NCI-H524 treated with DMSO at 0.1 percent for 48 hours (cell line): Measurements from ENCODE around the gene KCNG4.

Experiments
- DNase-seq: peaks from one replicate; lab custom pipeline; 2025; lab: John Stamatoyannopoulos, UW

Gene KCNG4

DNA sequence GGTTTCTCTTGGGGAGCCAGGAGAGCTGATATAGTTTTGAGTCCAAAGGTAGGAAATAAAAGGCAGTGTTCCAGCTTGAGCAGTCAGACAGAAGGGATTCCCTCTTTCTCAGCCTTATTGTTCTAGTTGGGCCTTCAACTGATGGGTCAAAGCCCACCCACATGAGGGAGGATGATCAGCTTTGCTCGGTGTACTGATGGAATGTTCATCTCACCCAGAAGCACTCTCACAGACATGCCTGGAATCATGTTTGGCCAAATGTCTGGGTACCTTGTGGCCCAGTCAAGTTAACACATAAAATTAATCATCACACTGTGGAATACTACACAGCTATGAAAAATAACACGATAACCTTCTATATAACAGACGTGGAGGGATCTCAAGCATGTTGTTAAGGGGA lies 23.1 kb upstream of the KCNG4 start:
- DNase-seq: no peak

- no peak for DNase-seq
These were observed 22.2 kb upstream of the KCNG4 start for GRCh38 chr16:84262031-84262430.

DNA sequence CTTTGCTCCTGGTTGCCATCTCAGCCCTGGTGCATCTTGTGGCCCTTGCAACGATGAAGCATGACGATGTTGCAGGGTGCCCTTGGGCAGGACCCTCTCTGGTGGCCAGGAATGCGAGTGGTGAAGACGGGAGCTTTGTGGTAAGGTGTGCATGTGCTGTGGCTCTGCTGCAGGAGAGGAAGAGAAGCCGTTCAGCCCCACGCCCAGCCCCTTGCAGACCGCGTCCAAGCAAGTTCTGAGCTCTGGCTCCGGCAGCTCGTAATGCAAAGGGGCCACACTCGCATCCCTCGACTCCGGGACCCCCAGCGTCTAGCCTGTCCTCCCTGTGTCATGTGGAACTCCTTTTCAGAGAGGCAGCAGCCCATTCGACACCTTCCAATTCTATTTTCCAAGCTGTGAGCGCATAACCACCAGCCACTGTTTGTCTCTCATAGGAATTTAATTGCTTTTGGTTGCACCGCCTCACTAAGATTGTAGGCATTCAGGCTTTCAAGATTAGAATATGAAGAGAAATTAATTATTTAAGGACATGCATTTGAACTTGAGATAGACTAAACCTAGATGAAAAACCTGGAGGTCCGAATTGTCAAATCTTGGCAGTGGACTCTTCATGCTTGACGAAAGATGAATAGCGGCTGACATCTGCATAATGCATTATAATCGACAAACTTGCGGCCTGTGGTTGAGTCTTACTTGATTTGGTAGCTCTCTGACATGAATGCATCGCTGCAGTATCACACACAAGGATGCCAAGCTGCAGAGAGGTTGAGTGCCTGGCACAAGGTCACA lies 21.1 kb upstream of the KCNG4 start:
- no peak for DNase-seq

- no peak for DNase-seq
These were observed 19.9 kb upstream of the KCNG4 start for GRCh38 chr16:84259691-84260090.

GRCh38 chr16:84258266-84258665 lies 18.5 kb upstream of the KCNG4 start:
- no peak for DNase-seq

DNA sequence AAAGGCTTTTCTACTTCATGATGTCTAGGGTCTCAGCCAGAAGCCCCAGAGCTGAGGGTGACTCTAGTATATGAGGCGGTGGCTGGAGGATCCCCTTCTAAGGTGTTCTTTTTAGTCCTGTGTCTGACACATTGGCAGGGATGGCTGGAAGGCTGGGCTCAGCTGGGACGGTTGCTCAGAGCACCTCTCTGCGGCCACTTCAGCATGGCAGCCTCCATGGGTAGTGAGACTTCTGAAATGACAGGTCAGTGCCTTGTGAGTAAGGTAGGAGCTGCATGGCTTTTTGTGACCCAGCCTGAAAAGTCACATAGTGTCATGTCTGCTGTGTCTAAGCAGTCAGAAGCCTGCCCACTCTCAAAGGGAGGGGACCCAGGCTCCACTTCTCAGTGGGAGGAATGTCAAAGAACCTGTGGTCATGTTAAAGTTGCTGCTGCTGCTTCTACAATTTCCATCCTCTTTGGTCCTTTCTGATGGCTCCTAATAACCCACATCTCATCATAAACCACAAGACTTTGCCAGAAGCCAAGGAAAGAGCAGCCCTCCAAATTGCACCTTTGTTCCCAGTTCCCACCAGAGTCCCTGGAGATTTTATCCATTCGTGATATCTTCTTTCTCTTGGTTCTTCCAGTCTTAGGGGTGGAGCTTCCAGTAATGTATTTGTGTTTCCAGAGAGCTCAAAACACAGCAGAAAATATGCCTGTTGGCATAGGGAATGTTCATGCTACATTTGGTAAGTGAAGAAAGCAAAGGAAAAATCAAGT lies 15.4 kb upstream of the KCNG4 start:
- DNase-seq: no peak

DNA sequence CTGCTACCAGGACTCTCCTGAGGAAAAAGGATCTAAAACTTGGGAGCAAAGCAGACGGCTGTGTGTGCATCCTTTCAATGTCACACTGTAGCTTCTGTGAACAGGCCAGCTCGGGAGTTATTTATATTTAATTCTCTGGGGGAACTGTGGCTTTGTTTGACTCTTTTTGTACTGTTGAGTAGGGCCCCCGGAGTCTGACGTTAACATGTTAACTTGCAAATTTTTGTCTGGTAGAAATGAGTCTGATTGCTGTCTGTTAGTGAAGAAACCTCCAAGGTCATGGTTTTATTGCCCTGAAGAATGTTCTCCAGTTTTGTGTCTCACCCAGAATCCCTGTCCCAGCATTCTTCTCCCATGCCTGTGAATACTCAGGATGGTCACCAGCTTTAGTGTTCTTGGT lies 14.2 kb upstream of the KCNG4 start:
- DNase-seq: no peak

DNA sequence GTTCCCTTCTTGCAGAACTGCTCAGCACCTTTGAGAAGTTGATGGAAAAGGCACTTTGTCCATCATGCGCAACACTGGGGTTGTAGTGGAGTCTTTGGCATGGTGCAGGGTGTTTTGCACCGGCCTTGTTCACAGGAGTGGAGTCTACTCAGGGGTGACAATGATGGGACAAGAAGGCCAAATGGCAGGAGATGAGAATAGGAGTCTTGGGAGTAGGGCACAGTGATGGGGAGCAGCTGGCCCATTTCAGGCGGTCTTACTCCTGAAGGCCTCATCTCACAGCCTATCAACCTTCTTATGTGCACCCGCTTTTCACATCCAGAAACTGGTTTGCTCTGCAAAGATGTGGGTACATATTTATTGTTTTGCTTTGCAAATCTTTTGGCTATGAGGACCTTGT lies 13.4 kb upstream of the KCNG4 start:
- no peak for DNase-seq

GRCh38 chr16:84252184-84252583 lies 12.4 kb upstream of the KCNG4 start:
- DNase-seq: no peak

GRCh38 chr16:84247844-84248243 lies 8.0 kb upstream of the KCNG4 start:
- DNase-seq: no peak

GRCh38 chr16:84247331-84247730 lies 7.5 kb upstream of the KCNG4 start:
- DNase-seq: no peak

DNA sequence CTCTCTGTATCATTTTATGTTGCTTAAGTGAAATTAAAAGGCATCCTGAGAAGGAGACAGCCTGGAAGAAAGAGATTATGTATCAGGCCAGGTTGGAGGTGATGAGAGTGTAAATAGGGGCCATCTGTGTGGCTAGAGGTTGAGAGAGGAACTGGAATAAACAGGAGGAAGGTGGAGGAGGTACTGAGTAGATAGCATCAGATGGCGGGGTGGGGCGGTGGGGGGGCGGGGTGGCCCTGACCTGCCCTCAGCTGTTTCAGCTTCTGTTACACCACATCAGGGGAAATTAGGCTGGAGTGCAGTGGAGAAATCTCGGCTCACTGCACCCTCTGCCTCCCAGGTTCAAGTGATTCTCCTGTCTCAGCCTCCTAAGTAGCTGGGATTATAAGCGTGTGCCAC lies 6.9 kb upstream of the KCNG4 start:
- peak; percentile 97 for DNase-seq

GRCh38 chr16:84245956-84246678 lies 6.3 kb upstream of the KCNG4 start:
- DNase-seq: peak; percentile 61

- no peak for DNase-seq
These were observed 4.9 kb upstream of the KCNG4 start for GRCh38 chr16:84244728-84245127.

- DNase-seq: no peak
These were observed 3.9 kb upstream of the KCNG4 start for GRCh38 chr16:84243732-84244131.

GRCh38 chr16:84242839-84243238 lies 3.0 kb upstream of the KCNG4 start:
- no peak for DNase-seq

GRCh38 chr16:84241778-84242177 lies 2.0 kb upstream of the KCNG4 start:
- DNase-seq: no peak

DNA sequence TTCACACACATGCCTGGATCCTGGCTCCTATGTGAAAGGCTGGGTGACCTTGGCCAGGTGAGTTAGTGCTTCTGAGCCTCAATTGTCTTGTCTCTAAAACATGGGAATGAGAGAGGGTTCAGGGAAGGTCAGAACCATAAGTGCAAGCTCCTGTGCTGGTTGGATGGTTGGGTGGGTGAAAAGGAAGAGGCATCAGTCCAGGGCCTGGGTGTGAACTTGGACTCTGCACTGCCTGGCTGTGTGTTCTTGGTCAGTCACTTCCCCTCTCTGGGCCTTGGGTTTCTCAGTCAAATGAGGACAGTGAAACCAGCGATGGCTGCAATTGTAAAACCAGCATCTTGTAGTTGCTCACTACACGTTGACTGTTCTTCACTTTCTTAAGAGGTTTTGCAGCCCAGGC lies 643 bp upstream of the KCNG4 start:
- DNase-seq: no peak

- DNase-seq: no peak
These were observed 557 bp downstream of the KCNG4 start for GRCh38 chr16:84239141-84239769.

GRCh38 chr16:84237994-84238750 lies 1.6 kb downstream of the KCNG4 start:
- DNase-seq: no peak

DNA sequence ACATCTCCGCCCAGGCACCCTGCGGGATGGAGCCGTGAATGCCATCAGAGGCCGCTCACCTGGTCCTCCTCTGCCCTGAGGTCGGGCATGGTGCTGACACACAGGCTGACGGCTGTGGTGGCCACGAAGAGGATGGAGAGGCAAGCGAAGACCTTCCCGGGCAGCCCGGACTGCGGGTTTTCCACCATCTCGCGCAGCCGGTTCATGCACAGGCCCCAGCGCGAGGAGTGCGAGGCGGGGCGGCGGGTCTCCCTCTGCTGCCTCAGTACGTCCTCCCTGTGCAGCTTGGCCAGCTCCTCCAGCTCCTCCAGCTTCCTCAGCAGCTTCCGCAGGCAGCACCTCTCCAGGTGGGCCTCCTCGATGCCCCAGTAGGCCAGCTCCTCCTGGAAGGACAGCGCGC lies 3.1 kb downstream of the KCNG4 start:
- no peak for DNase-seq
